ENCODE data around the gene SETD4. TPM values are rescaled to one million over a fixed set of nuclear protein-coding genes. Genes with fewer than 3 reads are reported as not detected.

Gene SETD4
- total RNA-seq (2022; extraction: Qiagen RNA extraction): 8.6 to 10.7 TPM (median 9.2 TPM) in 5 replicates

GRCh38 chr21:36060159-36060921, at the start of gene SETD4:
Gene SETD4, minus strand, starts transcription at chr21:36060526. Its CDS starts 1,638 bp downstream, at chr21:36058888.

GRCh38 chr21:36069713-36070583, 9.6 kb upstream of the SETD4 start, which contains the start of gene CBR1:
Gene CBR1, plus strand, starts transcription at chr21:36070024. Its CDS starts 92 bp downstream, at chr21:36070116.

Other genes starting within 250 kb of the SETD4 start
- gene CBR1, start 9.5 kb upstream of the SETD4 start, total RNA-seq (2022; extraction: Qiagen RNA extraction): 130 to 160 TPM (median 156 TPM) in 5 replicates
- gene CBR3, start 74.6 kb upstream of the SETD4 start, total RNA-seq (2022; extraction: Qiagen RNA extraction): 9.7 to 10.5 TPM (median 10.4 TPM) in 5 replicates
- gene DOP1B, start 96.3 kb upstream of the SETD4 start, total RNA-seq (2022; extraction: Qiagen RNA extraction): 3.1 to 5.0 TPM (median 3.6 TPM) in 5 replicates